Measurements from ENCODE around the gene ASB10.

The ASB10 gene

GRCh38 chr7:151178236-151178635, 8.8 kb downstream of the ASB10 start:
- Histone ChIP-seq H3K27me3 (ENCODE audit: control insufficient read depth in 5 of 5, insufficient read depth in 4 of 5, low read length in 5 of 5) (peaks cover 18 to 37% (median 27%) of the 10 kb centered on the region in 5 donors), H3K9me3 (ENCODE audit: control insufficient read depth in 5 of 5, low read length in 5 of 5) (no peaks in the 10 kb centered on the region), H3K9ac (ENCODE audit: low read length in 5 of 5) (no peak overlapping the region), H3K36me3 (ENCODE audit: control insufficient read depth in 5 of 5, insufficient read depth in 5 of 5, low read length in 5 of 5) (no peaks in the 10 kb centered on the region), H3K4me3 (ENCODE audit: low read depth in 1 of 5, low read length in 5 of 5) (no peak overlapping the region), H3K4me1 (ENCODE audit: control insufficient read depth in 5 of 5, insufficient read depth in 5 of 5, low read length in 5 of 5) (peaks cover 0 to 5% (median 2%) of the 10 kb centered on the region in 5 donors), H3K27ac (ENCODE audit: low read depth, low read length) (no peak overlapping the region)

GRCh38 chr7:151177310-151177709, 9.7 kb downstream of the ASB10 start:
- H3K27me3 ChIP-seq (ENCODE audit: control insufficient read depth in 5 of 5, insufficient read depth in 4 of 5, low read length in 5 of 5), result peaks cover 18 to 41% (median 32%) of the 10 kb centered on the region in 5 donors
- H3K27ac ChIP-seq (ENCODE audit: low read depth, low read length), result no peak overlapping the region
- peaks cover 0 to 5% (median 2%) of the 10 kb centered on the region in 5 donors for H3K4me1 ChIP-seq (ENCODE audit: control insufficient read depth in 5 of 5, insufficient read depth in 5 of 5, low read length in 5 of 5)
- no peak overlapping the region for H3K9ac ChIP-seq (ENCODE audit: low read length in 5 of 5)
- no peak overlapping the region for H3K4me3 ChIP-seq (ENCODE audit: low read depth in 1 of 5, low read length in 5 of 5)
- H3K36me3 ChIP-seq (ENCODE audit: control insufficient read depth in 5 of 5, insufficient read depth in 5 of 5, low read length in 5 of 5), result no peaks in the 10 kb centered on the region
- no peaks in the 10 kb centered on the region for H3K9me3 ChIP-seq (ENCODE audit: control insufficient read depth in 5 of 5, low read length in 5 of 5)

- Histone ChIP-seq H3K36me3 (ENCODE audit: control insufficient read depth in 5 of 5, insufficient read depth in 5 of 5, low read length in 5 of 5) (no peaks in the 10 kb centered on the region), H3K9me3 (ENCODE audit: control insufficient read depth in 5 of 5, low read length in 5 of 5) (no peaks in the 10 kb centered on the region), H3K27ac (ENCODE audit: low read depth, low read length) (no peak overlapping the region), H3K4me1 (ENCODE audit: control insufficient read depth in 5 of 5, insufficient read depth in 5 of 5, low read length in 5 of 5) (peaks cover 0 to 5% (median 2%) of the 10 kb centered on the region in 5 donors), H3K27me3 (ENCODE audit: control insufficient read depth in 5 of 5, insufficient read depth in 4 of 5, low read length in 5 of 5) (peaks cover 18 to 41% (median 30%) of the 10 kb centered on the region in 5 donors), H3K9ac (ENCODE audit: low read length in 5 of 5) (no peak overlapping the region), H3K4me3 (ENCODE audit: low read depth in 1 of 5, low read length in 5 of 5) (no peak overlapping the region)
Measured at GRCh38 chr7:151176401-151176800, 10.6 kb downstream of the ASB10 start.

DNA sequence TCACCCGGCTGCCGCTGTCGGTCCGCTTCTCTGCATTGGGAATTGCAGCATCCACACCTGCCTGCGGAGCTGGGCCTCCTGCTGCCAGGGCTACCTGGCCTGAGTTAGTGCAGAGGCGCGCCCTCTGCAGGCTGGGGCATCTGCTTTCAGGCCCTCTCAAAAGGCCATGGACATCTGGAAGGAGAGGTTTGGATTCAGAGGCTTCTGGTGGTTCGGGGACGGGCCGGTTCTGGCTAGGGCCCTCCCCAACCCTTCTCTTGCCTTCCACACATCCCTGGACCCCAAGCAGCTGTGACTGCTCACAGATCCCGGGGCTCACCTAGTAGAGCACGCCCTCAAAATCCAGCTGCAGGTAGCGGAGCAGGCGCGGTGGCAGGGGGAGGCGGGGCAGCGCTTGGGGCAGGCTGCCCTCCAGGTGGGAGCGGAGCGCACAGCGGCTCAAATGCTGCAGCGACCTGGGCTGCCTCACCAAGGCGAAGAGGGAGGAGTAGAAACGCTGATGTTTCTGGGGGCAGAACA, 11.2 kb downstream of the ASB10 start:
- peaks cover 15 to 41% (median 30%) of the 10 kb centered on the region in 5 donors for H3K27me3 ChIP-seq (ENCODE audit: control insufficient read depth in 5 of 5, insufficient read depth in 4 of 5, low read length in 5 of 5)
- peaks cover 0 to 5% (median 2%) of the 10 kb centered on the region in 5 donors for H3K4me1 ChIP-seq (ENCODE audit: control insufficient read depth in 5 of 5, insufficient read depth in 5 of 5, low read length in 5 of 5)
- H3K27ac ChIP-seq (ENCODE audit: low read depth, low read length), result no peak overlapping the region
- no peaks in the 10 kb centered on the region for H3K9me3 ChIP-seq (ENCODE audit: control insufficient read depth in 5 of 5, low read length in 5 of 5)
- H3K4me3 ChIP-seq (ENCODE audit: low read depth in 1 of 5, low read length in 5 of 5), result no peak overlapping the region
- no peak overlapping the region for H3K9ac ChIP-seq (ENCODE audit: low read length in 5 of 5)
- H3K36me3 ChIP-seq (ENCODE audit: control insufficient read depth in 5 of 5, insufficient read depth in 5 of 5, low read length in 5 of 5), result no peaks in the 10 kb centered on the region

DNA sequence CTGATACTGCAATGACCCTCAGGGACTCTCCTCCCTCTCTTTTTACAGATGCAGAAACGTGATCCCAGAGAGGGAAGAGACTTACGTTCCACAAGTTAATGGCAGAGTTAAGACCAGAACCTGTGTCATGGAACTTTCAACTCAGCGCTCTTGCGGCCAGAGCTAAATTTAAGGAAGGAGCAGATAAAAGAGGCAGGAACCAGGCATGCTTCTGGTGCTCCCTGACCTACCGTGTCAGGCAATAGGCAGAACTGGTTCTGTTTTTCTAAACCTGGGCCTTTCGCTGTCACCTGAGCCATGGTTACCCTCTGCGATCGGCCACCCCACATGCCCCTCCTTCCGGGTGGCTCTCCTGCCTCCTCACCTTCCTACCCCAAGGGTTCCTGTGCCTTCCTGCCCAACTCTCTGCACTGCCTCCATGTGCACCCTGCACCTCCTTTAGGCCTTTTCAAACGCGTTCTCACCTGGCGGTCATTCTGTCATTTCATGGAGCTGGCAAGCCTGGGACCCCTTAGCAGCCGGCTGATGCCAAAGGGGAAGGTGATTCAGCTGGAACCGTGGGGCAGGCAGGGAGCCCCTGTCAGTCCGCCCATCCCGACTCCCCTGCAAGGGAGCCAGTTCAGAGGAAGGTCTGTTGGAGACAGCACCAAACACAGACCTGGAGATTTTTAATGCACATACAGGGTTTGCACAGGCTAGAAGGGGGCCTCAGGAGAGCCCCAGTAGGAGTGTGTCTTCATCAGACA, 11.8 kb downstream of the ASB10 start:
- Histone ChIP-seq H3K9me3 (ENCODE audit: control insufficient read depth in 5 of 5, low read length in 5 of 5) (no peaks in the 10 kb centered on the region), H3K27me3 (ENCODE audit: control insufficient read depth in 5 of 5, insufficient read depth in 4 of 5, low read length in 5 of 5) (peaks cover 13 to 40% (median 26%) of the 10 kb centered on the region in 5 donors), H3K9ac (ENCODE audit: low read length in 5 of 5) (no peak overlapping the region), H3K27ac (ENCODE audit: low read depth, low read length) (no peak overlapping the region), H3K36me3 (ENCODE audit: control insufficient read depth in 5 of 5, insufficient read depth in 5 of 5, low read length in 5 of 5) (no peaks in the 10 kb centered on the region), H3K4me3 (ENCODE audit: low read depth in 1 of 5, low read length in 5 of 5) (no peak overlapping the region), H3K4me1 (ENCODE audit: control insufficient read depth in 5 of 5, insufficient read depth in 5 of 5, low read length in 5 of 5) (peaks cover 0 to 5% (median 2%) of the 10 kb centered on the region in 5 donors)

DNA sequence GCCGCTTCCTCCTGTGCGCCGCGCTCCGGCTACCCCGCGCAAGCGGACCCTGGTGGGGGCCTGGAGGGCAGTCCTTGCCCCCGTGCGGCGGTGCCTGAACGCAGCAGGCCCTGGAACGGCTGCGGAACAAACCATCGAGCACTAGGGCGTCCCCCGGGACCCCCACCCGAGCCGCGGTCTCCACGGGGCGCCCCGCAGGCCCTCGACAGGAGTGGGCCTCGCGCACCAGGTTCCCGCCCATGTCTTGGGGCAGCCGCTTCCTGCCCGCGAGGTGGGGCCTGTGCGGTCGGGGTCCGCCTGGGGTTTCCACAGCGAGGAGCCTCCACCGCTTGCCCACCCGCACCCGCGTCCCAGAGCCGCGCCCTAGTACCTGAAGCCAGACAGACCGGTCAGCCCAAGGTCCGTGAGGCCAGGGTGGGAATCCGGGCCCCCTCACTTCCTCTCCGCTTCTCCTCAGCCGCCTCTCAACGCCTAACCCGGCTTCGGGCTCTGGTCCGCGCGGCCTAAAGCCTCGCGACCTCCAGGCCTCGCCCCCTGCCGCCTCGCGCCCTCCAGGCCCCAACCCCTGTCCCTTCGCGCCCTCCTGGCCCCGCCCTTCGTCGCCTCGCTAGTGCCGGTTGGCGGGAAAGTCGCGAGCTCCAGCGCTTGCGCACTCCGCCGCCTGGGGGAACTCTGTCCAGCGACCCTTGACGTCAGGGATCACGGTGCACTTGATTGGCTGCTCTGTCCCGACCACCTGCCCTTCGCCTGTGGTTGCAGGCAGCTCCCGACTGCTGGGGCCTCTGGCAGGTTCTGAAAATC, 12.6 kb downstream of the ASB10 start:
- H3K4me1 ChIP-seq (ENCODE audit: control insufficient read depth in 5 of 5, insufficient read depth in 5 of 5, low read length in 5 of 5), result peaks cover 0 to 5% (median 2%) of the 10 kb centered on the region in 5 donors
- no peak overlapping the region for H3K9ac ChIP-seq (ENCODE audit: low read length in 5 of 5)
- H3K9me3 ChIP-seq (ENCODE audit: control insufficient read depth in 5 of 5, low read length in 5 of 5), result no peaks in the 10 kb centered on the region
- H3K4me3 ChIP-seq (ENCODE audit: low read depth in 1 of 5, low read length in 5 of 5), result no peak overlapping the region
- peaks cover 14 to 36% (median 27%) of the 10 kb centered on the region in 5 donors for H3K27me3 ChIP-seq (ENCODE audit: control insufficient read depth in 5 of 5, insufficient read depth in 4 of 5, low read length in 5 of 5)
- H3K36me3 ChIP-seq (ENCODE audit: control insufficient read depth in 5 of 5, insufficient read depth in 5 of 5, low read length in 5 of 5), result no peaks in the 10 kb centered on the region
- H3K27ac ChIP-seq (ENCODE audit: low read depth, low read length), result no peak overlapping the region

GRCh38 chr7:151173386-151174245, 13.4 kb downstream of the ASB10 start:
- no peak overlapping the region for H3K9ac ChIP-seq (ENCODE audit: low read length in 5 of 5)
- peaks cover 17 to 36% (median 27%) of the 10 kb centered on the region in 5 donors for H3K27me3 ChIP-seq (ENCODE audit: control insufficient read depth in 5 of 5, insufficient read depth in 4 of 5, low read length in 5 of 5)
- no peaks in the 10 kb centered on the region for H3K36me3 ChIP-seq (ENCODE audit: control insufficient read depth in 5 of 5, insufficient read depth in 5 of 5, low read length in 5 of 5)
- H3K4me1 ChIP-seq (ENCODE audit: control insufficient read depth in 5 of 5, insufficient read depth in 5 of 5, low read length in 5 of 5), result peaks cover 0 to 5% (median 2%) of the 10 kb centered on the region in 5 donors
- no peaks in the 10 kb centered on the region for H3K9me3 ChIP-seq (ENCODE audit: control insufficient read depth in 5 of 5, low read length in 5 of 5)
- H3K27ac ChIP-seq (ENCODE audit: low read depth, low read length), result no peak overlapping the region
- no peak overlapping the region for H3K4me3 ChIP-seq (ENCODE audit: low read depth in 1 of 5, low read length in 5 of 5)

GRCh38 chr7:151172273-151173141, 14.5 kb downstream of the ASB10 start:
- Histone ChIP-seq H3K4me3 (ENCODE audit: low read depth in 1 of 5, low read length in 5 of 5) (no peak overlapping the region), H3K27ac (ENCODE audit: low read depth, low read length) (no peak overlapping the region), H3K9ac (ENCODE audit: low read length in 5 of 5) (no peak overlapping the region), H3K4me1 (ENCODE audit: control insufficient read depth in 5 of 5, insufficient read depth in 5 of 5, low read length in 5 of 5) (peaks cover 0 to 14% (median 9%) of the 10 kb centered on the region in 5 donors), H3K27me3 (ENCODE audit: control insufficient read depth in 5 of 5, insufficient read depth in 4 of 5, low read length in 5 of 5) (peaks cover 20 to 38% (median 33%) of the 10 kb centered on the region in 5 donors), H3K9me3 (ENCODE audit: control insufficient read depth in 5 of 5, low read length in 5 of 5) (no peaks in the 10 kb centered on the region), H3K36me3 (ENCODE audit: control insufficient read depth in 5 of 5, insufficient read depth in 5 of 5, low read length in 5 of 5) (no peaks in the 10 kb centered on the region)

- H3K36me3 ChIP-seq (ENCODE audit: control insufficient read depth in 5 of 5, insufficient read depth in 5 of 5, low read length in 5 of 5), result no peaks in the 10 kb centered on the region
- no peak overlapping the region for H3K9ac ChIP-seq (ENCODE audit: low read length in 5 of 5)
- H3K4me3 ChIP-seq (ENCODE audit: low read depth in 1 of 5, low read length in 5 of 5), result no peak overlapping the region
- H3K27ac ChIP-seq (ENCODE audit: low read depth, low read length), result no peak overlapping the region
- peaks cover 0 to 19% (median 17%) of the 10 kb centered on the region in 5 donors for H3K4me1 ChIP-seq (ENCODE audit: control insufficient read depth in 5 of 5, insufficient read depth in 5 of 5, low read length in 5 of 5)
- H3K9me3 ChIP-seq (ENCODE audit: control insufficient read depth in 5 of 5, low read length in 5 of 5), result no peaks in the 10 kb centered on the region
- peaks cover 25 to 52% (median 34%) of the 10 kb centered on the region in 5 donors for H3K27me3 ChIP-seq (ENCODE audit: control insufficient read depth in 5 of 5, insufficient read depth in 4 of 5, low read length in 5 of 5)
Measured at GRCh38 chr7:151168787-151169162, 18.3 kb downstream of the ASB10 start.

Measured in subcutaneous abdominal adipose tissue (tissue), 5 donors.